Ecto neural progenitor cell (in vitro differentiated cells): Measurements from ENCODE around the gene MEIOB.

Experiments
- DNase-seq: peaks from one replicate; pipeline ENCODE4 v3.0.0-alpha.2; 2018; ENCODE audit warnings: low spot score

Gene MEIOB

GRCh38 chr16:1786242-1787055 lies 85.5 kb downstream of the MEIOB start:
- no peak for DNase-seq

GRCh38 chr16:1785846-1786170 lies 86.2 kb downstream of the MEIOB start:
- DNase-seq, result no peak

GRCh38 chr16:1784977-1785845 lies 86.8 kb downstream of the MEIOB start:
- DNase-seq, result no peak
